Measurements from ENCODE around the gene LAP3. TPM values are rescaled to one million over a fixed set of nuclear protein-coding genes. Genes with fewer than 3 reads are reported as not detected.

LAP3 gene
- total RNA-seq, 1 experiment from 2014 or later: 96.7 TPM

- no peak for DNase-seq (ENCODE audit: low read depth, low spot score)
- in situ Hi-C loops (cut with HindIII; ENCODE audit: low pct_unique_long_range_greater_than_20kb, low sequenced_read_pairs): no loop called here
Measured at GRCh38 chr4:17595471-17596005, 18.5 kb downstream of the LAP3 start.

- peak; percentile 56 for DNase-seq (ENCODE audit: low read depth, low spot score)
- in situ Hi-C loops (cut with HindIII; ENCODE audit: low pct_unique_long_range_greater_than_20kb, low sequenced_read_pairs): no loop called here
Measured at GRCh38 chr4:17597517-17597916, 20.5 kb downstream of the LAP3 start.

GRCh38 chr4:17599826-17600225, 22.8 kb downstream of the LAP3 start:
- no peak for DNase-seq (ENCODE audit: low read depth, low spot score)
- in situ Hi-C loops (cut with HindIII; ENCODE audit: low pct_unique_long_range_greater_than_20kb, low sequenced_read_pairs): no loop called here

GRCh38 chr4:17605236-17605635, 28.2 kb downstream of the LAP3 start:
- in situ Hi-C loops (cut with HindIII; ENCODE audit: low pct_unique_long_range_greater_than_20kb, low sequenced_read_pairs): no loop called here

GRCh38 chr4:17613761-17614415, 36.9 kb downstream of the LAP3 start:
- in situ Hi-C loops (cut with HindIII; ENCODE audit: low pct_unique_long_range_greater_than_20kb, low sequenced_read_pairs): no loop called here
- peak; percentile 2 for DNase-seq (ENCODE audit: low read depth, low spot score)

More at GRCh38 chr4:17605236-17605635, 28.2 kb downstream of the LAP3 start:
- DNase-seq (ENCODE audit: low read depth, low spot score): no peak

- peak; percentile 95 for DNase-seq (ENCODE audit: low read depth, low spot score)
- in situ Hi-C loops (cut with HindIII; ENCODE audit: low pct_unique_long_range_greater_than_20kb, low sequenced_read_pairs): no loop called here
Measured at GRCh38 chr4:17614416-17615299, 37.7 kb downstream of the LAP3 start, which contains the start of gene MED28. Gene MED28, plus strand, starts transcription at chr4:17614641. Its CDS starts 14 bp downstream, at chr4:17614655.

- DNase-seq (ENCODE audit: low read depth, low spot score): no peak
- in situ Hi-C loops (cut with HindIII; ENCODE audit: low pct_unique_long_range_greater_than_20kb, low sequenced_read_pairs): no loop called here
Measured at GRCh38 chr4:17616283-17616682, 39.3 kb downstream of the LAP3 start.

GRCh38 chr4:17618926-17619325, 41.9 kb downstream of the LAP3 start:
- no peak for DNase-seq (ENCODE audit: low read depth, low spot score)
- in situ Hi-C loops (cut with HindIII; ENCODE audit: low pct_unique_long_range_greater_than_20kb, low sequenced_read_pairs): no loop called here

GRCh38 chr4:17619416-17620105, 42.6 kb downstream of the LAP3 start:
- no peak for DNase-seq (ENCODE audit: low read depth, low spot score)
- in situ Hi-C loops (cut with HindIII; ENCODE audit: low pct_unique_long_range_greater_than_20kb, low sequenced_read_pairs): no loop called here

GRCh38 chr4:17623451-17624001, 46.5 kb downstream of the LAP3 start:
- DNase-seq (ENCODE audit: low read depth, low spot score): no peak
- in situ Hi-C loops (cut with HindIII; ENCODE audit: low pct_unique_long_range_greater_than_20kb, low sequenced_read_pairs): no loop called here

GRCh38 chr4:17624821-17625220, 47.8 kb downstream of the LAP3 start:
- DNase-seq (ENCODE audit: low read depth, low spot score): peak; percentile 62
- in situ Hi-C loops (cut with HindIII; ENCODE audit: low pct_unique_long_range_greater_than_20kb, low sequenced_read_pairs): no loop called here

GRCh38 chr4:17630228-17630627, 53.2 kb downstream of the LAP3 start:
- in situ Hi-C loops (cut with HindIII; ENCODE audit: low pct_unique_long_range_greater_than_20kb, low sequenced_read_pairs): no loop called here
- peak; percentile 11 for DNase-seq (ENCODE audit: low read depth, low spot score)

- in situ Hi-C loops (cut with HindIII; ENCODE audit: low pct_unique_long_range_greater_than_20kb, low sequenced_read_pairs): no loop called here
Measured at GRCh38 chr4:17633600-17633999, 56.6 kb downstream of the LAP3 start.

GRCh38 chr4:17635056-17635455, 58.1 kb downstream of the LAP3 start:
- in situ Hi-C loops (cut with HindIII; ENCODE audit: low pct_unique_long_range_greater_than_20kb, low sequenced_read_pairs): no loop called here
- no peak for DNase-seq (ENCODE audit: low read depth, low spot score)

More at GRCh38 chr4:17633600-17633999, 56.6 kb downstream of the LAP3 start:
- DNase-seq (ENCODE audit: low read depth, low spot score): no peak

GRCh38 chr4:17636341-17636695, 59.3 kb downstream of the LAP3 start:
- no peak for DNase-seq (ENCODE audit: low read depth, low spot score)
- in situ Hi-C loops (cut with HindIII; ENCODE audit: low pct_unique_long_range_greater_than_20kb, low sequenced_read_pairs): no loop called here

- peak; percentile 82 for DNase-seq (ENCODE audit: low read depth, low spot score)
- in situ Hi-C loops (cut with HindIII; ENCODE audit: low pct_unique_long_range_greater_than_20kb, low sequenced_read_pairs): no loop called here
Measured at GRCh38 chr4:17636696-17637622, 60.0 kb downstream of the LAP3 start.

- in situ Hi-C loops (cut with HindIII; ENCODE audit: low pct_unique_long_range_greater_than_20kb, low sequenced_read_pairs): no loop called here
- DNase-seq (ENCODE audit: low read depth, low spot score): no peak
Measured at GRCh38 chr4:17639136-17639535, 62.1 kb downstream of the LAP3 start.
